Mesenchymal stem cell (in vitro differentiated cells and primary cell): ENCODE data around the gene STYXL2.

Experiments used
- DNase-seq: peaks from one replicate; pipeline ENCODE4 v3.0.0-alpha.2; 2013
- H2AFZ ChIP-seq: one replicate; pipeline ENCODE4 v1.6.1; 2013; ENCODE audit warnings: low read depth, mild to moderate bottlenecking, control low read depth, inconsistent platforms, low read length, moderate library complexity
- H2AK5ac ChIP-seq: 2 replicates; pipeline ENCODE4 v1.6.1; 2013; ENCODE audit warnings: low read length, moderate library complexity, mild to moderate bottlenecking, inconsistent platforms; ENCODE audit not compliant: severe bottlenecking
- H2BK120ac ChIP-seq: one replicate; pipeline ENCODE4 v1.6.1; 2013; ENCODE audit warnings: low read depth, mild to moderate bottlenecking, inconsistent platforms, low read length, moderate library complexity
- H2BK12ac ChIP-seq, 2 experiments: one replicate each; pipeline ENCODE4 v1.6.1; 2013; ENCODE audit warnings: inconsistent platforms in 2 of 2, low read length in 2 of 2, mild to moderate bottlenecking in 2 of 2, moderate library complexity in 2 of 2, control low read depth in 1 of 2
- H2BK15ac ChIP-seq: one replicate; pipeline ENCODE4 v1.6.1; 2013; ENCODE audit warnings: mild to moderate bottlenecking, low read depth, inconsistent platforms; ENCODE audit not compliant: poor library complexity, severe bottlenecking
- H2BK5ac ChIP-seq: 2 replicates; pipeline ENCODE4 v1.6.1; 2013; ENCODE audit warnings: low read depth, mild to moderate bottlenecking, low read length, control low read depth, inconsistent platforms; ENCODE audit not compliant: poor library complexity, severe bottlenecking
- H3K14ac ChIP-seq, 2 experiments: one replicate each; pipeline ENCODE4 v1.6.1; 2013; ENCODE audit warnings: inconsistent platforms in 2 of 2, low read length in 2 of 2, control low read depth in 1 of 2, mild to moderate bottlenecking in 1 of 2, moderate library complexity in 1 of 2
- H3K18ac ChIP-seq, 2 experiments: one replicate each; pipeline ENCODE4 v1.6.1; 2013; ENCODE audit warnings: inconsistent platforms in 2 of 2, low read length in 2 of 2, control low read depth in 1 of 2, low read depth in 1 of 2, mild to moderate bottlenecking in 1 of 2
- H3K23ac ChIP-seq, 2 experiments: one replicate each; pipeline ENCODE4 v1.6.1; 2013; ENCODE audit warnings: inconsistent platforms in 2 of 2, low read length in 2 of 2, mild to moderate bottlenecking in 2 of 2, moderate library complexity in 2 of 2, control low read depth in 1 of 2
- H3K27ac ChIP-seq: 2 replicates; pipeline ENCODE4 v1.5.1; 2013; ENCODE audit warnings: mild to moderate bottlenecking, moderate library complexity, low read length, control low read depth, inconsistent platforms; ENCODE audit not compliant: poor library complexity, severe bottlenecking
- H3K27me3 ChIP-seq, 2 experiments: 2 replicates each; pipeline versions ENCODE4 v1.6.1 to v1.7.0; 2013; ENCODE audit warnings: low read length in 2 of 2, mild to moderate bottlenecking in 2 of 2, moderate library complexity in 2 of 2, control low read depth in 1 of 2, inconsistent platforms in 1 of 2; ENCODE audit not compliant: control insufficient read depth in 1 of 2, insufficient read depth in 1 of 2
- H3K36me3 ChIP-seq, 2 experiments: 2 replicates each; pipeline versions ENCODE4 v1.6.1 to v1.7.0; 2013; ENCODE audit warnings: low read length in 2 of 2, control low read depth in 1 of 2, inconsistent platforms in 1 of 2, low read depth in 1 of 2, mild to moderate bottlenecking in 1 of 2; ENCODE audit not compliant: insufficient read depth in 2 of 2, control insufficient read depth in 1 of 2
- H3K4ac ChIP-seq, 2 experiments: one replicate each; pipeline ENCODE4 v1.6.1; 2013; ENCODE audit warnings: inconsistent platforms in 2 of 2, low read length in 2 of 2, mild to moderate bottlenecking in 2 of 2, moderate library complexity in 2 of 2, control low read depth in 1 of 2, low read depth in 1 of 2
- H3K4me1 ChIP-seq: 2 replicates; pipeline ENCODE4 v1.6.1; 2013; ENCODE audit warnings: low read depth, low read length, control low read depth; ENCODE audit not compliant: control insufficient read depth, insufficient read depth
- H3K4me2 ChIP-seq: 2 replicates; pipeline ENCODE4 v1.6.1; 2013; ENCODE audit warnings: low read length, mild to moderate bottlenecking, inconsistent platforms; ENCODE audit not compliant: poor library complexity, severe bottlenecking
- H3K4me3 ChIP-seq, 2 experiments: 2 replicates each; pipeline versions ENCODE4 v1.5.1 to v1.7.0; 2013; ENCODE audit warnings: low read length in 2 of 2, mild to moderate bottlenecking in 2 of 2, control low read depth in 1 of 2, low read depth in 1 of 2; ENCODE audit not compliant: insufficient read depth in 1 of 2
- H3K79me1 ChIP-seq: replicated peaks from 2 replicates; pipeline ENCODE4 v1.6.1; 2013; ENCODE audit warnings: mild to moderate bottlenecking, control low read depth, low read length, inconsistent platforms; ENCODE audit not compliant: poor library complexity, severe bottlenecking
- H3K9ac ChIP-seq: 2 replicates; pipeline ENCODE4 v1.7.0; 2013; ENCODE audit warnings: mild to moderate bottlenecking, low read length, moderate library complexity
- H3K9me3 ChIP-seq: 2 replicates; pipeline ENCODE4 v1.7.0; 2013; ENCODE audit warnings: mild to moderate bottlenecking, low read length; ENCODE audit not compliant: control insufficient read depth
- H4K8ac ChIP-seq: one replicate; pipeline ENCODE4 v1.6.1; 2013; ENCODE audit warnings: inconsistent platforms, mild to moderate bottlenecking, low read length, moderate library complexity
- H4K91ac ChIP-seq: one replicate; pipeline ENCODE4 v1.6.1; 2013; ENCODE audit warnings: mild to moderate bottlenecking, low read length, inconsistent platforms
- WGBS: methylation state at CpG from one replicate; pipeline ENCODE4 v1.1.7; 2013; ENCODE audit warnings: mixed read lengths; 5-methylcytosine and 5-hydroxymethylcytosine counted together

Gene STYXL2

DNA sequence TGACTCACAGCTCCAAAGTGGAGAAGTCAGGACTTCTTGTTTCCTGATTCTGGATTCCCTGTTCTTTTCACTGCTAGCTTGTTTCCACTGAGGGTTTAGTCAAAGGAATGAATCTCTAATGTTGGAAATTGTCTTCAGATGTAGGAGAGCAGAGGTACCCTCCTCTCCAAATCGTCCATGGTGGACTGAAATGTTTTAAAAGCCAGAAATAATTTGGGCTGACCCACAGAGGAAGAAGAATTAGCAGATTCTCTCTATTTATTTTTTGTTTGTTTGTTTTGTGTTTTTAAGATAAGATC, 34.1 kb upstream of the STYXL2 start:
- Histone ChIP-seq H3K18ac (no peak overlapping the region), H3K4me3 (no peak overlapping the region), H3K36me3 (no peaks in the 10 kb centered on the region), H3K9ac (peak overlapping the region; percentile 12), H2BK120ac (no peak overlapping the region), H2BK5ac (no peak overlapping the region), H3K27me3 (peaks cover 14 to 16% of the 10 kb centered on the region in 2 experiments), H2AK5ac (no peak overlapping the region), H3K9me3 (no peaks in the 10 kb centered on the region), H4K8ac (no peak overlapping the region), H3K23ac (no peak overlapping the region), H3K27ac (no peak overlapping the region), H4K91ac (no peak overlapping the region), H3K4me1 (peaks cover 6% of the 10 kb centered on the region), H3K4me2 (no peak overlapping the region), H2BK12ac (no peak overlapping the region), H2BK15ac (no peak overlapping the region), H3K14ac (no peak overlapping the region), H3K79me1 (no peaks in the 10 kb centered on the region), H2AFZ (no peak overlapping the region), H3K4ac (no peak overlapping the region)
- WGBS, result 69% methylated on average over 1 of the region's 1 CpG
- DNase-seq, result no peak

DNA sequence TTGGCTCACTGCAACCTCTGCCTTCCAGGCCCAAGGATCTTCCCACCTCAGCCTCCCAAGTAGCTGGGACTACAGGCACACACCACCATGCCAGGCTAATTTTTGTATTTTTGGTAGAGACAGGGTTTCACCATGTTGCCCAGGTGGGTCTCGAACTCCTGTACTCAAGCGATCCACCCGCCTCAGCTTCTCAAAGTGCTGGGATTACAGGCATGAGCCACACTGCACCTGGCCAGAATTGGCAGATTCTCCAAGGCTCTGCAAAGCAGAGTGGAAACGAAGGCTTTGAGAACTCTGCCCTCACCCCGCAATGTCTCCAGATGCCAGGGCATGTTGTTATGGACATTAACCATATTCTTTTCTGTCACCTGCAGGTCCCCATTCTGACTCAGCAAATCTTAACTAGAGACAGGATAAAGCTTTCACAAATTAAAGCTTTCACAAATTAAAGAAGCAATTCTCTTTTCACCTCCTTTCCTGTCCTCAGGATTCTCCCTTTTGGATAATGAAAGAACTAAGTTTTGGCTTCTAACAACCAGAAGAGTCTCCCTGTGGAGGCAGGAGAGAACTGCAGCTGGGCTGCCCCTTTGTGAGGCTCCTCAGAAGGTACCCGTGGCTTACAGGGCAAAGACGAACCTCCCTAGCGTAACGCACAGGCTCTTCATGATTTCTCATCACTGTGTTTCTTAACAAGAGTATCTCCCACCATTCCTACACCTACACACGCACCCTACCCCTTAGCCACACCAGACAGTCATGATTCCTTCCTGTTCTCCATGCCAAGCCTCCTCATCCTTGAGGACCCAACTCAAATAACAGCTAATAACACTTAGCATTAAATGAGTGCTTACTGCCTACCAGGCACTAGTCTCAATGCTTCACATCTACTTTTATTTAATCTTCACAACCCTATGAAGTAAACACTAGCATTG, 33.5 kb upstream of the STYXL2 start:
- H3K4ac ChIP-seq, result no peak overlapping the region
- H3K4me1 ChIP-seq, result peaks cover 6% of the 10 kb centered on the region
- no peak overlapping the region for H2BK120ac ChIP-seq
- no peak overlapping the region for H3K9ac ChIP-seq
- H2BK15ac ChIP-seq, result no peak overlapping the region
- H4K8ac ChIP-seq, result no peak overlapping the region
- WGBS, result 81% methylated on average over 10 of the region's 10 CpGs
- H3K27ac ChIP-seq, result no peak overlapping the region
- H4K91ac ChIP-seq, result no peak overlapping the region
- H3K4me3 ChIP-seq, result no peak overlapping the region
- DNase-seq, result peak; percentile 6
- H3K27me3 ChIP-seq, result peaks cover 14 to 16% of the 10 kb centered on the region in 2 experiments
- H3K4me2 ChIP-seq, result no peak overlapping the region
- no peak overlapping the region for H2AK5ac ChIP-seq
- H3K23ac ChIP-seq, result no peak overlapping the region
- no peaks in the 10 kb centered on the region for H3K79me1 ChIP-seq
- H3K14ac ChIP-seq, result no peak overlapping the region
- no peak overlapping the region for H2AFZ ChIP-seq
- no peak overlapping the region for H2BK12ac ChIP-seq
- H3K36me3 ChIP-seq, result no peaks in the 10 kb centered on the region
- no peaks in the 10 kb centered on the region for H3K9me3 ChIP-seq
- no peak overlapping the region for H2BK5ac ChIP-seq
- H3K18ac ChIP-seq, result no peak overlapping the region

DNA sequence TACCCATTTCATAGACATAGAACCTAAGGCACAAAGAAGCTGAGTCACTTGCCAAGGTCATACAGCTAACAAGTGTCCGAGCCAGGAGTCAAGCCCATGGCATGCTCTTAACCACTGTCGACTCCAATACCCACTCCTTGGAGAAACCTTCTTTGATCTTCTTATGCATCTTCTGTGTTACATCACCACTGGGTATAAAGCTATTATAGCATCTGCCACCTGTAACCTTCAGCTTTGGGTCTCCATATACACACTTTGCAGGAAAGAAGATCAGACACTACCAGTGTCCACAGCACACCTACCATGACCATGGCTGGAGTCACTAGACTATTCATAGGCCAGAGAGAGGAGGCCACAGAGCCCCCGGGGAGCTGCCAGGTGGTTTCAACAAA, 32.8 kb upstream of the STYXL2 start:
- H4K8ac ChIP-seq, result no peak overlapping the region
- H2BK120ac ChIP-seq, result no peak overlapping the region
- no peak overlapping the region for H2BK12ac ChIP-seq
- no peak overlapping the region for H2BK5ac ChIP-seq
- H3K4me1 ChIP-seq, result peaks cover 6% of the 10 kb centered on the region
- no peak for DNase-seq
- no peak overlapping the region for H4K91ac ChIP-seq
- H3K9ac ChIP-seq, result no peak overlapping the region
- H2AFZ ChIP-seq, result no peak overlapping the region
- no peak overlapping the region for H2BK15ac ChIP-seq
- no peak overlapping the region for H3K14ac ChIP-seq
- H3K4ac ChIP-seq, result no peak overlapping the region
- H3K9me3 ChIP-seq, result no peaks in the 10 kb centered on the region
- no peak overlapping the region for H3K23ac ChIP-seq
- H3K4me2 ChIP-seq, result no peak overlapping the region
- H3K18ac ChIP-seq, result no peak overlapping the region
- H3K27me3 ChIP-seq, result peaks cover 13 to 18% of the 10 kb centered on the region in 2 experiments
- H2AK5ac ChIP-seq, result no peak overlapping the region
- no peak overlapping the region for H3K4me3 ChIP-seq
- no peaks in the 10 kb centered on the region for H3K36me3 ChIP-seq
- 90% methylated on average over 3 of the region's 3 CpGs for whole genome bisulfite sequencing
- H3K27ac ChIP-seq, result no peak overlapping the region
- no peaks in the 10 kb centered on the region for H3K79me1 ChIP-seq

DNA sequence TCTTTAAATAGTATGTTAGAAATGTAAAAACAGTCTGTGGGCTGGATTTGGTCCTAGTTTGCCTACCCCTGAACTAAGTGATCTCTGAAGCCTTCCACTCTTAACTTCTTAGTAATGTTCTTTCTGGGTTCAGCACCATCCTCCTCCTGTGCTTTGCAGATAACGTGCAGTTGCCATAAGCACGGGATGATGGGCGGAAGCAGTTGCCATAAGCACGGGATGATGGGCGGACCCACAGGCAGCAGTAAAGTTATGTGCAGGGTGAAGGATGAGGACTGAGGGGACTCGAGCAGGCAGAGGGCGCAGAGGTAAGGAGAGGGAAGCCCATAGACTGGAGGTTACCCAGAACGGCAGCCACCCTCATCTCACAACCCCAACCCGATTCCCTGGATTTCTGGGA, 29.3 kb upstream of the STYXL2 start:
- no peak overlapping the region for H2BK5ac ChIP-seq
- no peak overlapping the region for H4K8ac ChIP-seq
- no peaks in the 10 kb centered on the region for H3K79me1 ChIP-seq
- no peak overlapping the region for H4K91ac ChIP-seq
- H2AK5ac ChIP-seq, result no peak overlapping the region
- no peak overlapping the region for H3K14ac ChIP-seq
- no peak overlapping the region for H3K4me2 ChIP-seq
- H2BK15ac ChIP-seq, result no peak overlapping the region
- no peak overlapping the region for H2AFZ ChIP-seq
- no peak overlapping the region for H2BK12ac ChIP-seq
- H2BK120ac ChIP-seq, result no peak overlapping the region
- no peak overlapping the region for H3K9ac ChIP-seq
- H3K27me3 ChIP-seq, result peaks cover 17 to 29% of the 10 kb centered on the region in 2 experiments
- H3K4me1 ChIP-seq, result no peaks in the 10 kb centered on the region
- H3K18ac ChIP-seq, result no peak overlapping the region
- no peak overlapping the region for H3K23ac ChIP-seq
- DNase-seq, result no peak
- no peak overlapping the region for H3K4ac ChIP-seq
- no peaks in the 10 kb centered on the region for H3K9me3 ChIP-seq
- H3K4me3 ChIP-seq, result no peak overlapping the region
- no peak overlapping the region for H3K27ac ChIP-seq
- WGBS, result 95% methylated on average over 5 of the region's 9 CpGs
- peaks cover 0 to 2% of the 10 kb centered on the region in 2 experiments for H3K36me3 ChIP-seq
